ENCODE measurements around the gene RSPH10B2.
"Not testable (repeated sequence)": the region's sequence is repeated elsewhere in the genome, so short reads cannot be mapped to it uniquely, and the experiment has no call there.

The RSPH10B2 gene

GRCh38 chr7:6724351-6724750 lies 29.6 kb upstream of the RSPH10B2 start:
- not testable (repeated sequence) for H2AFZ ChIP-seq (ENCODE audit: low read length); H3K23ac ChIP-seq (ENCODE audit: low read depth, low read length, poor library complexity); H3K4me2 ChIP-seq (ENCODE audit: insufficient read depth, low read length, poor library complexity, severe bottlenecking); H4K8ac ChIP-seq (ENCODE audit: low read depth, low read length); H3K27me3 ChIP-seq (ENCODE audit: control insufficient read depth in 3 of 3, insufficient read depth in 3 of 3, low read depth in 1 of 3, low read length in 3 of 3); H3K4ac ChIP-seq (ENCODE audit: low read length); H3K9me3 ChIP-seq (replicated peaks in 1 of 2; ENCODE audit: control insufficient read depth in 2 of 2, insufficient read depth in 1 of 2, low read depth in 1 of 2, low read length in 2 of 2); H4K91ac ChIP-seq (ENCODE audit: low read depth, low read length, poor library complexity); H3K4me3 ChIP-seq (ENCODE audit: low read length in 2 of 2); H2BK120ac ChIP-seq (ENCODE audit: low read depth, low read length); H2BK15ac ChIP-seq (ENCODE audit: low read length); DNase-seq (ENCODE audit: low spot score); H2BK12ac ChIP-seq (ENCODE audit: low read length); H3K14ac ChIP-seq (ENCODE audit: low read length); H2AK5ac ChIP-seq (ENCODE audit: low read depth, low read length); H2BK5ac ChIP-seq (ENCODE audit: low read length); H3K27ac ChIP-seq (replicated peaks; ENCODE audit: low read length); H3K18ac ChIP-seq (ENCODE audit: low read length); H3K9ac ChIP-seq (ENCODE audit: low read depth, low read length, poor library complexity); H3K4me1 ChIP-seq (ENCODE audit: control insufficient read depth in 2 of 2, insufficient read depth in 1 of 2, low read depth in 1 of 2, low read length in 2 of 2); H3K79me1 ChIP-seq (ENCODE audit: low read depth, low read length); H3K36me3 ChIP-seq (replicated peaks in 1 of 2; ENCODE audit: control insufficient read depth in 2 of 2, insufficient read depth in 2 of 2, low read length in 2 of 2)
- no CpG with 5 or more reads among the region's 4 CpGs for WGBS, 2 donors (ENCODE audit: extremely low coverage in 2 of 2, insufficient read length in 2 of 2, insufficient replicate concordance in 1 of 2)

GRCh38 chr7:6725003-6725402 lies 28.9 kb upstream of the RSPH10B2 start:
- Histone ChIP-seq H2BK15ac (ENCODE audit: low read length) (no peak overlapping the region), H2BK12ac (ENCODE audit: low read length) (no peak overlapping the region), H3K27me3 (ENCODE audit: control insufficient read depth in 3 of 3, insufficient read depth in 3 of 3, low read depth in 1 of 3, low read length in 3 of 3) (no peaks in the 10 kb centered on the region), H3K9ac (ENCODE audit: low read depth, low read length, poor library complexity) (no peak overlapping the region), H3K4me3 (ENCODE audit: low read length in 2 of 2) (no peak overlapping the region), H3K14ac (ENCODE audit: low read length) (no peak overlapping the region), H2BK5ac (ENCODE audit: low read length) (no peak overlapping the region), H3K23ac (ENCODE audit: low read depth, low read length, poor library complexity) (no peak overlapping the region), H3K79me1 (ENCODE audit: low read depth, low read length) (peaks cover 3% of the 10 kb centered on the region), H3K36me3 (replicated peaks in 1 of 2; ENCODE audit: control insufficient read depth in 2 of 2, insufficient read depth in 2 of 2, low read length in 2 of 2) (no peaks in the 10 kb centered on the region), H3K4me2 (ENCODE audit: insufficient read depth, low read length, poor library complexity, severe bottlenecking) (no peak overlapping the region), H3K4ac (ENCODE audit: low read length) (no peak overlapping the region), H3K18ac (ENCODE audit: low read length) (no peak overlapping the region), H2BK120ac (ENCODE audit: low read depth, low read length) (no peak overlapping the region), H3K27ac (replicated peaks; ENCODE audit: low read length) (no peak overlapping the region), H3K9me3 (replicated peaks in 1 of 2; ENCODE audit: control insufficient read depth in 2 of 2, insufficient read depth in 1 of 2, low read depth in 1 of 2, low read length in 2 of 2) (no peaks in the 10 kb centered on the region), H2AFZ (ENCODE audit: low read length) (no peak overlapping the region), H2AK5ac (ENCODE audit: low read depth, low read length) (no peak overlapping the region), H4K8ac (ENCODE audit: low read depth, low read length) (no peak overlapping the region), H4K91ac (ENCODE audit: low read depth, low read length, poor library complexity) (no peak overlapping the region), H3K4me1 (ENCODE audit: control insufficient read depth in 2 of 2, insufficient read depth in 1 of 2, low read depth in 1 of 2, low read length in 2 of 2) (no peaks in the 10 kb centered on the region)
- no CpG with 5 or more reads among the region's 10 CpGs for whole genome bisulfite sequencing, 2 donors (ENCODE audit: extremely low coverage in 2 of 2, insufficient read length in 2 of 2, insufficient replicate concordance in 1 of 2)
- no peak for DNase-seq (ENCODE audit: low spot score)

- H3K23ac ChIP-seq (ENCODE audit: low read depth, low read length, poor library complexity); H3K4ac ChIP-seq (ENCODE audit: low read length); H3K36me3 ChIP-seq (replicated peaks in 1 of 2; ENCODE audit: control insufficient read depth in 2 of 2, insufficient read depth in 2 of 2, low read length in 2 of 2); DNase-seq (ENCODE audit: low spot score); H2BK12ac ChIP-seq (ENCODE audit: low read length); H2BK5ac ChIP-seq (ENCODE audit: low read length); H2AFZ ChIP-seq (ENCODE audit: low read length); H3K18ac ChIP-seq (ENCODE audit: low read length); H2BK120ac ChIP-seq (ENCODE audit: low read depth, low read length); H3K4me3 ChIP-seq (ENCODE audit: low read length in 2 of 2); H2AK5ac ChIP-seq (ENCODE audit: low read depth, low read length); H3K9ac ChIP-seq (ENCODE audit: low read depth, low read length, poor library complexity); H3K79me1 ChIP-seq (ENCODE audit: low read depth, low read length); H3K4me2 ChIP-seq (ENCODE audit: insufficient read depth, low read length, poor library complexity, severe bottlenecking); H3K14ac ChIP-seq (ENCODE audit: low read length); H3K27ac ChIP-seq (replicated peaks; ENCODE audit: low read length); H4K91ac ChIP-seq (ENCODE audit: low read depth, low read length, poor library complexity); H4K8ac ChIP-seq (ENCODE audit: low read depth, low read length); H3K9me3 ChIP-seq (replicated peaks in 1 of 2; ENCODE audit: control insufficient read depth in 2 of 2, insufficient read depth in 1 of 2, low read depth in 1 of 2, low read length in 2 of 2); H3K4me1 ChIP-seq (ENCODE audit: control insufficient read depth in 2 of 2, insufficient read depth in 1 of 2, low read depth in 1 of 2, low read length in 2 of 2); H2BK15ac ChIP-seq (ENCODE audit: low read length); H3K27me3 ChIP-seq (ENCODE audit: control insufficient read depth in 3 of 3, insufficient read depth in 3 of 3, low read depth in 1 of 3, low read length in 3 of 3): not testable (repeated sequence)
- no CpG with 5 or more reads among the region's 5 CpGs for WGBS, 2 donors (ENCODE audit: extremely low coverage in 2 of 2, insufficient read length in 2 of 2, insufficient replicate concordance in 1 of 2)
These were observed 27.6 kb upstream of the RSPH10B2 start for GRCh38 chr7:6726341-6726740.

- no peak for DNase-seq (ENCODE audit: low spot score)
- H4K91ac ChIP-seq (ENCODE audit: low read depth, low read length, poor library complexity): no peak overlapping the region
- WGBS, 2 donors (ENCODE audit: extremely low coverage in 2 of 2, insufficient read length in 2 of 2, insufficient replicate concordance in 1 of 2): no CpG with 5 or more reads among the region's 3 CpGs
- H3K23ac ChIP-seq (ENCODE audit: low read depth, low read length, poor library complexity): no peak overlapping the region
- no peak overlapping the region for H3K9ac ChIP-seq (ENCODE audit: low read depth, low read length, poor library complexity)
- no peak overlapping the region for H2BK12ac ChIP-seq (ENCODE audit: low read length)
- H3K4me1 ChIP-seq (ENCODE audit: control insufficient read depth in 2 of 2, insufficient read depth in 1 of 2, low read depth in 1 of 2, low read length in 2 of 2): peaks cover 0 to 3% of the 10 kb centered on the region in 2 donors
- H3K27me3 ChIP-seq (ENCODE audit: control insufficient read depth in 3 of 3, insufficient read depth in 3 of 3, low read depth in 1 of 3, low read length in 3 of 3): no peaks in the 10 kb centered on the region
- no peak overlapping the region for H2BK5ac ChIP-seq (ENCODE audit: low read length)
- H3K27ac ChIP-seq (replicated peaks; ENCODE audit: low read length): no peak overlapping the region
- no peak overlapping the region for H3K18ac ChIP-seq (ENCODE audit: low read length)
- H2AK5ac ChIP-seq (ENCODE audit: low read depth, low read length): no peak overlapping the region
- no peak overlapping the region for H3K4me3 ChIP-seq (ENCODE audit: low read length in 2 of 2)
- no peak overlapping the region for H3K4ac ChIP-seq (ENCODE audit: low read length)
- peaks cover 0 to 12% of the 10 kb centered on the region in 2 donors for H3K36me3 ChIP-seq (replicated peaks in 1 of 2; ENCODE audit: control insufficient read depth in 2 of 2, insufficient read depth in 2 of 2, low read length in 2 of 2)
- no peak overlapping the region for H2BK120ac ChIP-seq (ENCODE audit: low read depth, low read length)
- H2AFZ ChIP-seq (ENCODE audit: low read length): no peak overlapping the region
- H3K4me2 ChIP-seq (ENCODE audit: insufficient read depth, low read length, poor library complexity, severe bottlenecking): no peak overlapping the region
- H3K79me1 ChIP-seq (ENCODE audit: low read depth, low read length): peaks cover 6% of the 10 kb centered on the region
- H3K14ac ChIP-seq (ENCODE audit: low read length): no peak overlapping the region
- H3K9me3 ChIP-seq (replicated peaks in 1 of 2; ENCODE audit: control insufficient read depth in 2 of 2, insufficient read depth in 1 of 2, low read depth in 1 of 2, low read length in 2 of 2): no peaks in the 10 kb centered on the region
- no peak overlapping the region for H4K8ac ChIP-seq (ENCODE audit: low read depth, low read length)
- no peak overlapping the region for H2BK15ac ChIP-seq (ENCODE audit: low read length)
These were observed 26.2 kb upstream of the RSPH10B2 start for GRCh38 chr7:6727663-6728062.

Data from neuronal stem cell (in vitro differentiated cells).